HG03378 (cell line): ENCODE results near the gene COMMD2.

Source experiments
- ATAC-seq: cut with Tn5 transposase; IDR thresholded peaks from one replicate; pipeline ENCODE4 v1.9.1; 2021; ENCODE audit warnings: mild to moderate bottlenecking, moderate library complexity; ENCODE audit not compliant: unreplicated experiment

The COMMD2 gene

GRCh38 chr3:149764302-149764701 lies 12.0 kb upstream of the COMMD2 start:
- ATAC-seq = no peak

- no peak for ATAC-seq
Observed at GRCh38 chr3:149763565-149764195, 11.4 kb upstream of the COMMD2 start.

DNA sequence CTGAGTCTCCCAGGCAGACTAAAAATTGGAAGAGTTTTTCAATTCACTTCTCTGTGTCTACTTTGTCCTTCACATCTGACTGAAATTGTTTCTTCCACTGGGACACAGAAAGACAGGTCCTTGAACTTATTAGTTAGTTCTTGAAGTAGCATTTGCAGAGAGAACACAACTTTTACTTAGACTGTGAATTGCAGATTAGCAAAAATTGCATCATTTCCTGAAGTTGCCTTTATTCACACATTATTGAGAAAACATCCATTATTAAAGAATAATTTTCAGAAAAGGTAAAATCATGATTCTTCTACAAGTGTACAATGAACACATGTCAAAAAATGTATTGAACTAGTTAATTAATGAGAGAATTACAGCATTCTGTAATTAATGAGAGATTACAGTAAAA lies 1.4 kb upstream of the COMMD2 start:
- ATAC-seq = no peak

DNA sequence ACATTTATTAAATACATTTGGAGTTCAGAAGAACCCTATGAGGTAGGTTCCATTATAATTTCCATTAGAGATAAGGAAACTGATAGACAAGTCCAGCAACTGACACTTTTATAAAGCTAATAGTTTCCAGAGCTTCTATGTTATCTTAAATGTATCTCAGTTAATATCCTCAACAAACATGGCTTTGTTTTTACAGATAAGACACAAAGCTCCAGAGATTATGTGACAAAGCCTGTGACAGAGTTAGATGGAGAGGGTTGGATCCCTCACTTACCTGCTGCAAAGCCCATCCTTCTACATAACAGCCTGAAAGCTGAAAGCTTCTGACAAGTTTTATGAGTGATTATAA lies 473 bp upstream of the COMMD2 start:
- ATAC-seq = no peak

- no peak for ATAC-seq
Observed at GRCh38 chr3:149751551-149751950, 738 bp downstream of the COMMD2 start.

GRCh38 chr3:149744606-149745005 lies 7.7 kb downstream of the COMMD2 start:
- no peak for ATAC-seq

DNA sequence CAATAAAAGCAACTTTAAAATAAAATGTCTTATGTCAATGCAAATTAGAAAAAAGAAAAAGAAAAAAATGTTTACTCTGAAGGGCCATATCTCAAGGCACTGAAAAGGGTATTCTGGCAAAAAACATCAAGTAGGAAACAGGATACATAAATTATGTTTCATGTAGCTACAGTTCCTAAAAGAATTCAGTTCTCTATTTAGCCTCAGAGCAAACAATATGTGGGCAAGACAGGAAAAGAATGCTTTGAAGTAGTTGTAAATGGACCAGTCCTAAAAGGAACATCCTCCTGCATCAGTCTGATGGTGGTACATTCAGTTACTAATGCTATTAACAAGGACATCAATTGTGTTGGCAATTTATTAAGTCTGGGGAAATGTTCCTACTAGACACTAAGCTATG lies 8.1 kb downstream of the COMMD2 start:
- no peak for ATAC-seq

- ATAC-seq = no peak
Observed at GRCh38 chr3:149739396-149739795, 12.9 kb downstream of the COMMD2 start.

- no peak for ATAC-seq
Observed at GRCh38 chr3:149738876-149739275, 13.4 kb downstream of the COMMD2 start.

DNA sequence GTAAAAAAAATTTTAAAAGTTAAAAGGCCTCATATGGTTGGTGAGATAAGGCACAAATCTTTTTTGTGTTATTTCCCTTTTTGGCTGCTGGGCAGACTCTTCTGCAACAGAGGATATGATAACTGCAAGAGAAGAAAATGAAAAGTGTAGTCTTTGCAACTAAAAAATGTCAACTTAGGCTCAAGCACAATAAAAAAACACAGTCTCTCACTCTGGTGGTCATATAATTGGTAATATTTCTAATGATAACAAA lies 15.4 kb downstream of the COMMD2 start:
- ATAC-seq = no peak

DNA sequence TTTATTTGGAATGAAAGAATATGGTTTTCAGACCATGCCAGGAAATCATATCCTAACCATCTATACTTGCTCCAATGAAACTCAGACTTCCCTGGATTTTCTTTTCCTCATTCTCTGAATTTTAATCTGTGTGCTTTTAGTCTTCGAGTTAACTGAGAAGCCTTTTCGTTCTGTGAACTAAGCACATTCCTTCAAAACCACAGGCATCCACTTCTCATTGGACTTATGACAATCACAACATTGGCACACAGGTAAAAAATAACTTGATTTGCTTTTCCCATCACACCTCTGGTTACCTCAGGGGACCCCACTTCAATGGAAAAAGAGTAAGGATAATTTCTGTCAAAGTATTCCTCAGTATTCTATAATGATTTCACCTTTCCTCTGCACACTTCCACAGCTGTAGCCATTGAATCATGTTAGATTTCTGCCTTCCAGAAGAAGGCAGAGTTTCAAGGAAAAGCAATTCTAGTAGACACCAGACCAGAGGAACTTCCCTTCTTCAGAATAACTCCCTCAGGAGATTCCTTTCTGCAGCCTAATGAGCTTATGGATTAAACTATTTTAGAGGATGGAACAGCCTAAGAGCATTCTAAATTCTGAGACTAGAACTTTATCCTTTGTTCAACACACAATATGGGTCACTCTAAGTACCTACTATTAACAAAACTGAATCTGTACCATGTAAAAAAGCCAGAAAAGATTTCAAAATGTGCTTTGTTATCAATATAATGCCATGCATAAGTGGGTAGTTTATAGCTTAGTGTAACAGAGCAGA lies 15.9 kb downstream of the COMMD2 start:
- ATAC-seq = no peak

GRCh38 chr3:149732234-149732633 lies 20.1 kb downstream of the COMMD2 start:
- no peak for ATAC-seq

GRCh38 chr3:149727656-149728055 lies 24.6 kb downstream of the COMMD2 start:
- no peak for ATAC-seq

DNA sequence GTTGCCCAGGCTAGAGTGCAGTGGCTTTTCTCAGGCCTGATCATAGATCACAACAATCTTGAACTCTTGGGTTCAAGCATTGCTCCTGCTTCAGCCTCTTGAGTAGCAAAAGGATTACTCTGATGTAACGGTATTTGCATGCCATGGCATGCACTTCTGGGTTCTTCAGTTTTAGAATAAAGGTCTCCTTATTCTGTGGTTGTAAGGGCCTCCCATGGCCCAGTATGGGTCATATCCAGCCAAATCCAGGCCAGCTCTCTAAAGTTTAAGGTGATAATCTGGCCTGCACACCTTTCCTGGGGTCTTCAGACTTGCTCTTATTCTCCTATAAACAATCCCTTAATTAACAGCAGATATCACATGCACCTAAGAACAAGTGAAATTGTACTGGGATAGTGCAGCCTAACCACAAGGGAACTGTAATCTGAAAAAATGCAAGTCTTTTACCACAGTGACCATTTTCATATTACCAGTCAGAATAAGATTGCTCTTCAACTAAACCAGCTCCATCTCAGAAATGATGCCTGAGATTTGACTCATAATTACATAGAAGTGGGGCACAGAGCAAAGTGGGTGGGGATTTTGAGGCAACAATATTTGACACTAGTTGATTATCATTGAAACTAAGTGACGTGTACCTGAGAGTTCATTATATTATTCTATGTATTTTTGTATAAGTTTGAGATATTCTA lies 25.4 kb downstream of the COMMD2 start:
- peak; percentile 87 for ATAC-seq

- ATAC-seq = no peak
Observed at GRCh38 chr3:149723781-149724180, 28.5 kb downstream of the COMMD2 start.

DNA sequence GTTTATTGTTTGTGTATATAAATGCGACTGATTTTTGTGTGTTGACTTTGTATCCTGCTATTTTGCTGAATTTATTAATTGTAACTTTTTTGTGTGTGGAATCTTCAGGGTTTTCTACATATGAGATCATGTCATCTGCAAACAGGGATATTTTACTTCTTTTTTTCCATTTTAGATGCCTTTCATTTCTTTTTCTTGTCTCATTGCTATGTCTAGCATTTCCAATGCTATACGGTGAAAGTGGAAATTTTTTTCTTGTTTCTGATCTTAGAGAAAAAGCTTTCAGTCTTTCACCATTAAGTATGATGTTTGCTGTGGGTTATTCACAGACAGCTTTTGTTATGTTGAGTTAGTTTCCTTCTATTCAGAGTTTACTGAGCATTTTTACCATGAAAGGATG lies 31.4 kb downstream of the COMMD2 start:
- no peak for ATAC-seq

DNA sequence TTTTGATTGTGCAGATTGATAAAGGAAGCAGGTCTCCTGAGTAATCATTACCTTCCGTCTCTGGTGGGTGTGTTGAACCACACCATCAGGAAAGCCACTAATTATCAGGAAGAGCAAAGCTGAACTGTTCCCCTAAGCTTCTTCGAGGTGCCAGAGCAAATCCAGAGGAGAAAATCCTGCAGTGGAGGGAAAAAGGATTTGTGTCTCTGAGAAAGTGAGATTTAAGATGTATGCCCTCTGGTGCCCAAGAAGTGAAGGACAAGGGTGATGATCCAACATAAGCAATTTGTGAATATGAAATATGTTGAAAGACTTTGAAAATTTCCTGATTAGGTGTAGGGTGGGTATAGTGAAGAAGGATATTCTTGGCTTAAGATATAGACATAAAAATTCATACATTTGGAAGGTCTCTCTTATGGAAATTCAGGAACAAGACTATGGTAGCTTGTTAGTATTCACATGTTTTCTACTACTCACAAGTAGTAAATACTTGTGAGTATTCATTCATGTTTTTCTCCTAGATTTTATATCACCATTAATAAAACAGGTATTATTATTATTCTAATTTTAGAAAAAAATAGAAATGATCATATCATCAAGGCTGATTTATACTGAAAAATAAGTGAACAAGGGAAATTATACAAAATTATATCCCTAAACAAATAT lies 34.8 kb downstream of the COMMD2 start:
- ATAC-seq = no peak

- no peak for ATAC-seq
Observed at GRCh38 chr3:149716984-149717383, 35.3 kb downstream of the COMMD2 start.

GRCh38 chr3:149715247-149715646 lies 37.0 kb downstream of the COMMD2 start:
- no peak for ATAC-seq

GRCh38 chr3:149713730-149714654 lies 38.3 kb downstream of the COMMD2 start:
- no peak for ATAC-seq

DNA sequence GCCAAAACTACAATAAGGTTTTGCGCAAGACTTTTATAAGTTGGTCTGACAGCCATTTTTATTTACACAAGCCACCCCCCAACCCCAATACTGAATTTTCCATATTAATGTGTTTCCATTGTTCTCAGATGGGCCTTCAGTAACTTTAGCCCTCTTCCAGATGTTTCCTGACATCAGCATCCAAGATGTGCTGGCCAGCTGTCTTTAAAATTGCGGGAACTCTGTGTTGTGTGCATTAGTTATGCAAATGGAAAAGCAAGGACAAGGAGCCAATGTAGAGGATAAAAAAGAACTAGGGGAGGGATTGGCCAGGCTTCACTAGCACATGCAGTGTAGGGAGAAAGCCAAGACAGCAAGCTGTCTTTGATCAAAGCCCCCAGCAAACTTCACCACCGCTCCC lies 45.4 kb downstream of the COMMD2 start:
- no peak for ATAC-seq
